HG02970 (cell line): Measurements from ENCODE around the gene POT1.

Source experiments
- ATAC-seq: cut with Tn5 transposase; IDR thresholded peaks from one replicate; pipeline ENCODE4 v1.9.1; 2021; ENCODE audit warnings: mild to moderate bottlenecking, moderate library complexity, moderate number of reproducible peaks; ENCODE audit not compliant: unreplicated experiment, low FRiP score

Gene POT1

DNA sequence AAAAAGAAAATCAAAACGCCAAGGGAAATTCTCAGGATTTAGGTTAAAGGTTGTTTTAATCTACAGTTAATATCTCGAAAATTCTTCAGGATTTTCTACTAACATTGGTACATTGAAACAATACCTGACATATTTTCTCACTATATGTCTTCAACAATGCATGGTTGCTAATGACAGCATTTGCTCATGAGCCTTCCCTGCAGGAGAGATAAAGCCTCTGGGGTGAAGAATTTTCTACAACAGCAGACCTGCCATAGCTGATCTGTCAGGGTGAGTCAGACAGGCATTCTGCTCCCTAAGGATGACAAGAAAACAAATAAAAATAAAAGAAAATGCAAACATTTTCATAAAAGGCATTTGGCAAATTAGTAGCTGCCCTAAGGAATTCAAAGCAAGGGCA lies 152.4 kb downstream of the POT1 start:
- no peak for ATAC-seq

GRCh38 chr7:124776153-124776552 lies 153.5 kb downstream of the POT1 start:
- no peak for ATAC-seq

- ATAC-seq = no peak
Observed at GRCh38 chr7:124775422-124775821, 154.2 kb downstream of the POT1 start.

DNA sequence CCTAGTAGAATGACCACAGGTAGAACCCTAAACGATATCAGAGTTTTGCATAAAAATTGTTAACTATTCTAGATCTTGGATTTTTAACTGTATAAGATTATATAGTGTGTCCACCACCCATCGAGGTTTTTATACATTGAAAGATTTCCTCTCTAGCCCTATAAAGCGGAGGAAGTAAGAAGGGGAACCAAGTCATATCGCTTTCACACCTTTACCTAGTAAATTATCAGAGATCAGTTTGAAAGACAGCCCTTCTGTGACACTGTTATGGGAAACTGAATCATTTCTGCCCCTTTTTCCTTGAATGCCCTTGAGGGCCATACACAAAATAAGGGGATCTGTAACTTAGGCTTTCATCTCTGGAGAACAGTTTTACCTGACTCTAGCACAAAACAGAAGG lies 155.7 kb downstream of the POT1 start:
- ATAC-seq = no peak

- ATAC-seq = no peak
Observed at GRCh38 chr7:124773339-124773738, 156.3 kb downstream of the POT1 start.
